GM12891 (cell line): Measurements from ENCODE around the gene RSPH10B2.

Source experiments
- PAX5 ChIP-seq: IDR thresholded peaks from 2 replicates; pipeline ENCODE4 v1.6.1; 2011; ENCODE audit warnings: low read length, moderate library complexity, mild to moderate bottlenecking; ENCODE audit not compliant: insufficient read depth, severe bottlenecking
- POLR2A ChIP-seq: IDR thresholded peaks from 2 replicates; pipeline ENCODE4 v1.6.1; 2011; ENCODE audit warnings: low read depth, low read length, control low read depth
- POLR2AphosphoS5 ChIP-seq: IDR thresholded peaks from 2 replicates; pipeline ENCODE4 v1.6.1; 2011; ENCODE audit warnings: low read depth, low read length, control low read depth
- TAF1 ChIP-seq: IDR thresholded peaks from 2 replicates; pipeline ENCODE4 v1.6.1; 2011; ENCODE audit warnings: low read depth, low read length, control low read depth

- TF ChIP-seq POLR2AphosphoS5 (peak; percentile 82), POLR2A (peak; percentile 70), TAF1 (peak; percentile 59; the same call in 1 of the 2 replicates), PAX5 (no peak)
Observed at GRCh38 chr7:6729492-6730342, 24.2 kb upstream of the RSPH10B2 start.
